Right forelimb (tissue), 1 donor: ENCODE data around the gene RASAL3.

Source experiments
- DNase-seq: peaks from one replicate; pipeline ENCODE4 v3.0.0-alpha.2; 2018

Gene RASAL3

DNA sequence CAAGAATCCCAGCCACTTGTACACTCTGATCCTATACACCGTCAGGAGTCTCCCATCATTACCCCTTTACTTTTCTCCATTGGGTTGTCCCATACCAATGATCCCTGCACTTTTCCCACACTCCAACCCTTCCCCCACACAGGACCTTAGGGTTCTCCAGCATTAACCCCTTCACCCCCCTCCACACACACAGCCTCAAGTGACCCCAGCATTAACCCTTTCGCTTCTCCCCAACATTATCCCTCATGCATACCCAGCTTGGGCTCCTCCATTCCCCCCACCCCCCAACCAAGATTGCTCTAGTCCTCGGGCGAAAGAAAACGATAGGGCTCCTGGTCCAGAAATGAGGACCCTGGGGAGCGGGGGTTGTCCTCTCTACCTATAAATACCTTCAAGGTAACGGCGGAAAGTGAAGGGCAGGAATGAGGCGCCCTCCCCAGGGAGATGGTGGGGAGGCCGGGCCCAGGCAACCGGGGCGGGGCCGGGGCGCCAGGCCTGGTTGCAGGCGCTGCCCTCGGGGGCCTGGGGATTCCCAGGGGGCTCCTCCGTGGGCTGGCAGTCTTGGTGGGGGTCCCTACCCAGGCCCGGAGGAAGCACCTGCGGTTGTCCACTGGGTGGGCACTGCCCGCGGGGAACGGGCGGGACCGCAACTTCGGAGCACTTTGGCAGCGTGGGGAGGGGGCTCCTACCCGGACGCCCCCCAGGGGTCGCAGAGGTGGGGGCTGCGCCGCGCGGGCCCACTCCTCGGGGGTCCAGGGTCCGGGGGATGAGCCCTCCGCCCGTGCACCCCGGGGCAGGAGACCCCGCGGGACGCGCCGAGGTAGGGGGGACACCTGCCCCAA lies 15.3 kb downstream of the RASAL3 start:
- no peak for DNase-seq

DNA sequence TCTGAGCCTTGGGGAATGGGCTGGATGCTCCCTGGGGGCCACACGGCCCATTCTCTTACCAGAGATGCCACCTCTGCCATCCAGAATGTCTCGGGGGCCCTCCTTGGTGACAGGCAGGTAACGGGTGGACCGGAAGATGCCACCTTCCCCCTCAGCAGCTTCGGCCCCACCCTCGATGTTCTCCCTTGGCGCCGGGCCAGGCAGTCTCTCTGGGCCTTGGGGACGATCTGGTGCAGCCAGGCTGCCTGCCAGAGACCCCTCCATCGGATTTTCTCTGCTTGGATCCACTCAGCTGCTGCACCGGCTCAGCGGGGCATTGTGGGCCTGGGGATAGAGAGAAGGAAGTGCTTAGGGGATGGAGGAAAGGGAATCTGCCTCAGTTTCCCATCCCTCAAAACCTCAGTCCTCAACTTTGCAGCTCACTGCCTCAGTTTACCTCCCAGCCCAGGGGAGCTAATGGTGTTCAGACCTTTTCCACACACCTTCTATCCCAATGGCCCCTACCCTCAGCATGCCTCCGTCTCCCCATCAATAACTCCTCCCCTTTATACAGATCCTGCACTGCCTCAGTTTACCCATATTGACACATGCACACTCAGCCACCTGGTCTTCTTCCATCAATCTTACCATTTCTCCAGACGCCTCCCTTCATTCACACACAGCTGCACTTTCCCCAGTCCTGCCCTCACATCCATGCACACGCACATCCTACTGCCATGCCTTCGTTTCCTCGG lies 16.1 kb downstream of the RASAL3 start:
- no peak for DNase-seq

DNA sequence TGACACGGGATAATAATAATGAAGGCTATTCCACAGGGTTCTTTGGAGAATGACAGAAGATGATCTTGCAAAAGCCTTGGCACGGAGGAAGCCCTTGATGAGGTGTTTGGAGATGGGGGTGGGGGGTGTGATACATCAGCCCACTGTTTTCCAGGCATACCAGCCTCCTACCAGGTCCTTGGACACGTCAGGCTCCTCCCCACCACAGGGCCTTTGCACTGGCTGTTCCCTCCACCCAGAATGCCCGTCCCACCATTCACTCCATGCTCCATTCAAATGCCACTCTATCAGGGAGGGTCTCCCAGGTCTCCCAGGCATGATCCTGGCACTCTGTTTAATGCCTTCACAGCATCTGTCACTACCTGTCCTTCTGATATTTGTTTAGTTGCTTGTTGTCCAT lies 17.3 kb downstream of the RASAL3 start:
- no peak for DNase-seq

DNA sequence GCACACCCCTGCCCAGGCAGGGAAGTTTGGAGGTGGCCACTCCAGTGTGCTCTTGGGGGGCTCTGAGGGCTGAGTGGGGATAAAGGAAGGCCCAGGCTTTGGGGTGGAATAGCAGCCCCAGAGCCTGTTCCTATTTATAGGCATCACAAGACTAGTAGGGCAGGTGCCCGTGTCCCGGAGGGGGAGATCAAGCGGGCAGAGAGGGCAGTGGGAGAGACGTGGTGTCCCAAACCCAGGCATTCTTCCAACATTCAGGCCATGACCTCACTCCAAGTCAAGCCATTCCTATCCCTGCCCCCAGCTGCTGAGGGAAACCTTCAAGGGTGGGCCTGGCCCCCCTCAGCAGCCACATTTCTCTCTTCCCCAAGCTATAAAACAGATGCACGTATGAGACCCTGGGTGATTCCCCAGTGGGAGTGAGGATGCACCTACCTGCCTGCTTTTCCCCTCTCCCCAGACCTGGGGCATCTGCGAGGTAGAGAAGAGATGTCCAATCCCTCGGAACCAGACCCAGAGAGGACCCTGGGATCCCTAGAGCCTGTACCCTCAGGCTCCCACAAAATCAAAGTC lies 18.5 kb downstream of the RASAL3 start:
- no peak for DNase-seq

DNA sequence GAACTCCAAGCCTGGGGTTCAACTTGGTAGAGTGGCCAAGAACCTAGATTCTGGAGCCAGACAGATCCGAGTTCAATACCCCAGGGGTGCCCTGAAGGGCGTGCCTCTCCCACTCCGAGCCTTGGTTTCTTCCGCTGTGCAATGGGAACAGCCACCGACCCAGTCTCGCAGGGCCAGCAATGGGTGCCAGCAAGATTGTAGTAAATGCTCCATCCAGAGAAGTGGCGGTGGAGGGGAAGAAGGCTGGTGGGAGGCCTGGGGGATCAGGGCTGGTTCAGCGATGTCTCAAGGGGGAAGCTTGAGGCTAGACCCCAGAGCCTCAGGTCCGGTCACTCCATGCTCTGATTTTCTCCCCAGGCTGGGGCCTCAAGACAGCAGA lies 19.1 kb downstream of the RASAL3 start:
- DNase-seq: no peak

DNA sequence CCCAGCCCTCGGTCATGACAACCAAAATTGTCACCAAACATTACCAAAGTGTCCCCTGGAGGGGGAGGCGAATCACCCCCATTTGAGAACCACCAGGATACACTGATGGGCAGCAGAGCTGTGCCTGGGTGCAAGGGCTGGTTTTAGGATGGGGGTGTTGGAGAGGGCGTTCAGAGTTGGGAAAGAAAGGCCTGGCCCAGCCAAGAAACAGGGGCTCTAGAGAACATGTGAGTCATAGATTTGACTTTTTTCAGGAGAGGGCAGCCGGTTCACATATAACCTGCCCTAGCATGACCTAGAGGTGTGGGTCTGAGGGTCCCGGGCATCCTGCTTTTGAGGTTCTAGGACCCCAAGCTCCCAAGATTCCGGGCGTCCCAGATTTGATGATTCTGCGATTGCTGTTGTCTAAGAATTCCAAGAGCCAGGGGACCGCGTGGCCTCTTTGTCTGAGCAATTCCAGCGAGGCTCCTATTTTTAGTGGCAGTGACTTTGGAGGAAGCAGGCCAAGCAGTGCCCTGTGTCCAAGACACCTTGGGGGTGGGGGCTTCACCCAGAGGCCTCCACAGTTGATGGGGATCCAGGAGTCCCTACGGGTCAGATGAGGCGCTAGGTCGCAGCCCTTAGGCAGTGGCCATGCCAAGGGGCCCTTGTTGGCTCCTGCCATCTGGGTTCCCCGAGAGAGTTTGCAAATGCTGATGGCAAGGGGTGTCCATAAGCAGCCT lies 19.7 kb downstream of the RASAL3 start:
- no peak for DNase-seq

DNA sequence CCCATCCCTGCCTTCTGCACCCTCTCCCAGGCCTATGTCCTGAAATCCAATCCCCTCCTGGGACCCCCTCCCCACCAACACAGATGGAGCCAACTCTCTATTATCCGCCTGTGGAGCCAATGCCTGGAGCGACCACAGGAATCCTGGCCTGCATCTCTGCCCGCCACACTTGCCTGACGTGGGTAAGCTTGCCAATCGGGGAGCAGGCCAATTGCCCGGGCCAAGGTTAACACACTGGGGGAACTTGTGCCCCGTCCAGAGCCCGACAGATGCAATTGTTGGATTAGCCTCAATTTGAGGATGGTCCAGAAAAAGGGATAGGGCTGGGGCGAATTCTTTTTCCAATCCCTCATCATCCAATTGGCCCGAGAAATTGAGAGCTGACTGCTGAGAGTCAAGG lies 20.5 kb downstream of the RASAL3 start:
- DNase-seq: no peak

DNA sequence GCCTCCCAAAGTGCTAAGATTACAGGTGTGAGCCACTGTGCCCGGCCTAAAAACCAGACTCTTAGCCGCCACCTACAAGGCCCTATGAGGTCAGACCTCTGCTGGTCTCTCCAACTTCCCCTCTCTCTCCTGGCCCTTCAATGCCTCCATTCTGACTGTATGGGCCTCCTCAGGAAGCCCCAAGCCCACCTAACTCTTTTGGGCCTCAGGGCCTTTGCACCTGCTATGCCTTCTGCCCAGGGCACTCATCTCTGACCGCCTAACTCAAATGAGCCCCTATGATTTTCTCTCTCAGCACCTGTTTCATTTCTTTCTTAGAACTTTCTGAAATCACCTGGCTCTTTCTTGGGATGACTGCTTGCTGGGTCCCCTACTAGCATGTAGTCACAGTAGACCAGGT lies 21.0 kb downstream of the RASAL3 start:
- no peak for DNase-seq

DNA sequence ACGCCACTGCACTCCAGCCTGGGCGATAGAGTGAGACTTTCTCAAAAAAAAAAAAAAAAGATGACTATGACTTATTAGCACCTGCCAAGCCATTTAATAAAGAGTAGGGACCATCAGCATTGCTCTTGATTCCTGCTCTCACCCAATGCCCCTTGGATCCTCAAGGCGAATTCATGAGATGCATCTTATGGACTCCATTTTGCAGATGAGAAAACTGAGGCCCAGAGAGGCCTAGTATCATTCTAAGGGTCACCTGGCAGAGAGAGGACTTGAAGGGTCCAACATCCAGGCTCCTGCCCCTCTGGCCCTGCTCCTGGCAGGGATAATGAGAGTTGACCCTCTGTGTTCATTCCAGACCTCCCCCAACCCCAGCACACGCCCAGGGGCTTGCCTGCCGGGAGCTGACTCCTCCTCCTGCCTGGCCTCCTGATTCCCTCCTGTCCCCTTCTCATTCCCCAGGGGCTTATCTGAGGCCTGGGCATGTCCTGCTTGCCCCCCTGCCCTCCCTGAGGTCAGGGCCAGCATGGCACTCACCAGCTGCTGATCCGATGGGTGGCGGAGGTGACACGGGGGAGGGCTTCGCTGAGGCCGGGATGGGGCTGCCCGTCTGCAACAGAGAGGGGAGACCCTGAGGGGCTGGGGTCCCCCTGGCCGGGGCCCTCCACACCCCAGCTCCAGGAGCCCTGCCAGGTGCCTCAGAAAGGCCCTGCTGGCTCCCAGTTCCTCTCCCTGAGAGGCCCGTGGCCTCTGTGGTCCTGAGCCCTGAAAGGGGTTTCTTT lies 22.0 kb downstream of the RASAL3 start:
- DNase-seq: no peak

DNA sequence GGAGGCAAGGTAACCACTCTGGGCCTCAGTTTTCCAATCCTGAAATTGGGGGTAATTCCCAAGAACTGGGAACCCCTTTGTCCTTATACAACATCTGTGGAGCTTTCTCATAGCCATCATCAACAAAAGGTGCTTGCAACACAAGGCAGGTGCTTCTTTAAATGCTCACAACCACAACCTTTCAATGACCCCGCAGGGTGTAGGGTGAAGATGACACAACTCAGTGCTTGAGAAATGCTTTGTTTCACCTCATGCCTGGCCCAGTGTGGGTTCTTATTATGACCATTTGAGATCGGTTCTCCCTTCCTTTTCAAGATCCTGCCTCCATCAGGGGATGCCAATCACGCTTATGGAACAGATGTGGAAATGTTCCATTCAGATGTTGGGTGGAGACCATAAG lies 23.0 kb downstream of the RASAL3 start:
- no peak for DNase-seq

DNA sequence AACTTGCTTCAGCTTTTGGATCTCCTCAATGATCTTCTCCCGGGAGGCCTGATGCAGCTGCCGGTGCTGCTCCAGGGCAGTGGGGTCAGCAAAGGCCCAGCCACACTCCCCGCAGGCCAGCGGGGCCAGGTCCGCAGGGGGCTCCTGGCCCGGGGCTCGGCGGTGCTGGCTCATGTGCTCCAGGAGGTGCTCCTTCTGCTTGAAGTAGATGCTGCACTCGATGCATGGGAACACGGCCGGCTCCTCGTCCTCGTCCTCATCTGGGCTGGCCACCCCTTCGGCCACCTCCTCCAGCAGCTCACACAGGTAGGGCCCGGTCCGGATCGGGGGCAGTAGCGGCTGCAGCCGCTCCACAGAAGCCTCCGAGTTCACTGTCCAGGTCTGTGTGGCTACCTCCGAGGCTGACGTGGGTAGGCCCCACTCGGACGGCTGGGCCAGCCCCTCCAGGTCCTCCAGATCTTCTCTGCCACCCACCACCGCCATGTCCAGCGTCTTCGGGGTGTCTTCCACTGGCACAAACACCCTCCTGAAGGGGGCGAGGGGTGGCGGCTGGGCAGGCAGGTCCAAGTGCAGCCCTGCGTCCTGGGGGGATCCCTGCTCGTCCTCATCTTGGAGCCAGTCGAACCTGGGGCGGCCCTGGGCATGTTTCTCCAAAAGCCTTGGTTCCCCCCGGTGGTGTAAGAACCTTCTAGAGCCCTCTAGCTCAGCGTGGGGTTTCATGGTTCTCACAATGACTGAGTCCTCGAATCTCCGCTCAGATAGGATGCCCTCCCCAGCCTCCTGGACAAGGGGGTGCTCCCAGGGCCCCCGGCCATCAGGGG lies 24.3 kb downstream of the RASAL3 start:
- DNase-seq: no peak

DNA sequence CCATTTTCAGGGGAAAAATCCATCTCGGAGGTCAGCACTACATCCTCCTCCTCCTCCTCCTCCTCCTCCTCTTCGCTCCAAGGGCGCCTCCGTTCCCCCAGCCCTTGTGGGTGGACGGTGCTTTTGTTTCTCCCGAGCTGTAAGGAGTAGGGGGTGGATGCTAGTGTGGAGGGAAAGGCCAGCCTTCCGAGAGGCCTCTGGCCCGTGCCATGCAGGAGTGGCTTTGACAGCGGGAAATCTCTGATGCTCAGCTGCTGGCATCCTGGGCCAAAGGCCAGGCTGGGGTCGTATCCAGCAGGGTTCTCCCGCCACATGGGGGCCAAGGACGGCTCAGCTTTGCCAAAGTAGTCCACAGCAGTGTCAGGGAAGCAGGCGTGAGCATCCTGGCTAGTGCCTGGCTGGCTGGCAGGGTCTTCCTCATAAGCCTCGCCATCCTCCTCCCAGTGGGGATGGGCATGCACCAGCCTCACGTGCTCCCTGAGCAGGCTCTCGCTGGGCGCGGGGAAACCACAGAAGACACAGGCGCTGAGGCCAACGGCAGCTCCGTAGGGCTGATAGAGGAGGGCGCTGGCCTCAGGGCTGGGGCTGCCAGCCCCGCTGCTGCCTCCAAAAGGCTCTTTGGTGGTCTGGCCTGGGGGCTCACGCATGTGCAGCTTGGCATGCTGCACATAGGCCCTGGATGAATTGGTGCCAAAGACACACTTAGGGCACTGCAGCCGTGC lies 25.1 kb downstream of the RASAL3 start:
- DNase-seq: no peak

DNA sequence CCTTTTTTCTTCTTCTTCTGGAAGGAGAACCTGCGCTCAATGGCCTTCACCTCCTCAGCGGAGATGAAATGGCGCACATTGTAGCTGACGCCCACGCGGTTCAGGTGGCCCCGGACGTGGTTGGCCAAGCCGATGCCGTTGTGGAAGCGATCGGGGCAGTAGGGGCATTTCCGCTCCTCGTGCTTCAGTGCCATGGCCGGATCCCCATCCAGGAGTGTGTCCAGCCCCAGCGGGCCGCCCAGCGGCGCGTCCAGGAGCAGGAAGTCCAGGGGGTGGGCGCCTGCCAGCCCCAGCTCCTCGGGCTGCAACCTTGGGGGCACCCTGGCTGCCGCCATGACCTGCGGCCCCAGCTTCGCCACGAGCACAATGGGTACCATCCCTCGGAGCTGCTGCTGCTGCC lies 25.8 kb downstream of the RASAL3 start:
- no peak for DNase-seq

DNA sequence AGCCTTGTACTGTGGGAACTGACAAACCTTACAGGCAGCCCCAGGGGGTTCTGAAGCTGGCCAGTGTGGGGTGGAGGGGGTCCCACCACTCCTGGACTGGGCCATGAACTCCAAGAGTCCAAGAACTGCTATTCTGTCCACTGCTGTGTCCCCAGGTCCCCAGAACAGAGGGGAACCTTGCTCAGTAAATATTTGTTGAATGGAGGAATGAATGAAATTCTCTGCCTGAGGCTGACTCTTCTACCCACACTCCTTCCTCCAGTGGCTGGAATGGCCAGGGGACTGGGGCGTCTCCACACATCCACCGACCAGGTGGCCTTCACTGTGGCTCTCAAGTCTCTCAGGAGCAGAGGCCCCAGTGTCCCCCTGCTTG lies 26.2 kb downstream of the RASAL3 start:
- no peak for DNase-seq

DNA sequence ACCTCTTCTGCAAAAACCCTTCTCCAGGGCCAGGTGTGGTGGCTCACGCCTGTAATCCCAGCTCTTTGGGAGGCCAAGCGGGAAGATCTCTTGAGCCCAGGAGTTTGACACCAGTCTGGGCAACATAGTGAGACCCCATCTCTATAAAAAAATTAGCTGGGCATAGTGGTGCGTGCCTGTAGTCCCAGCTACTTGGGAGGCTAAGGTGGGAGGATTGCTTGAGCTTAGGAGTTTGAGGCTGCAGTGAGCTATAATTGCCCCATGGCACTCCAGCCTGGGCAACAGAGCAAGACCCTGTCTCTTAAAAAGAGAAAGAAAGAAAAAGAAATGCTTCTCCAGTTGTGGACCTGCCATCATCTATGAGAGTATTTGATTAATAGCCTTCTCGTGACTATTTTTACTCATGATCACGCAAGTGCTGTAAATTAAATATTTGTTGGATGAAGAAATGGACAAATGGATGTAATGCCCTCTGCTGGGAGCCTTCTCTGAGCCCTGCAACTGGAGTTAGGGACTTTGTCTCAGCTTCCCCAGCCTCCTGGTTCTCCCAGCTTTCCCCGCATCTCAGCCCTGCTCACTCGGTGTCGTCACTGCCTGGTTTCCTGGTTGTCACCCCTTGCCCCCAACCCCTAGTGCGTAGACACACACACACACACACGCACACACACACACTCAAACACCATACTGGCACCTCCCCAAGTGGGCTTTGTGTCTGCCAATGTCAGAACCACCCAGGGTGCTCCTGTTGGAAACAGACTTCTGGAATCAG lies 26.8 kb downstream of the RASAL3 start:
- DNase-seq: no peak

DNA sequence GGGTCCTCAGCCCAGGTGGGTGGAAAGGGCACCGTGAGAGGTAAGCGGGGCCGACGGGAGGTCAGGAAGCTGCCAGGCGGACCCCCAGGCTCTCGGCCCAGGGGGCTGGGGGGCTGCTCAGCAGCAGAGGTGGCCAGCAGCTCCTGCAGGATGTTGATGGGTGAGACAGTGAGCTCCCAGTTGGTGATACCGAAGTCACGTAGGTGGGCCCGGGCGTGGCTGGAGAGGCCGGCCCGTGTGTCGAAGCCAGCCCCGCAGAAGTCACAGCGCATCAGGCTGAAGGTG lies 27.6 kb downstream of the RASAL3 start:
- no peak for DNase-seq

DNA sequence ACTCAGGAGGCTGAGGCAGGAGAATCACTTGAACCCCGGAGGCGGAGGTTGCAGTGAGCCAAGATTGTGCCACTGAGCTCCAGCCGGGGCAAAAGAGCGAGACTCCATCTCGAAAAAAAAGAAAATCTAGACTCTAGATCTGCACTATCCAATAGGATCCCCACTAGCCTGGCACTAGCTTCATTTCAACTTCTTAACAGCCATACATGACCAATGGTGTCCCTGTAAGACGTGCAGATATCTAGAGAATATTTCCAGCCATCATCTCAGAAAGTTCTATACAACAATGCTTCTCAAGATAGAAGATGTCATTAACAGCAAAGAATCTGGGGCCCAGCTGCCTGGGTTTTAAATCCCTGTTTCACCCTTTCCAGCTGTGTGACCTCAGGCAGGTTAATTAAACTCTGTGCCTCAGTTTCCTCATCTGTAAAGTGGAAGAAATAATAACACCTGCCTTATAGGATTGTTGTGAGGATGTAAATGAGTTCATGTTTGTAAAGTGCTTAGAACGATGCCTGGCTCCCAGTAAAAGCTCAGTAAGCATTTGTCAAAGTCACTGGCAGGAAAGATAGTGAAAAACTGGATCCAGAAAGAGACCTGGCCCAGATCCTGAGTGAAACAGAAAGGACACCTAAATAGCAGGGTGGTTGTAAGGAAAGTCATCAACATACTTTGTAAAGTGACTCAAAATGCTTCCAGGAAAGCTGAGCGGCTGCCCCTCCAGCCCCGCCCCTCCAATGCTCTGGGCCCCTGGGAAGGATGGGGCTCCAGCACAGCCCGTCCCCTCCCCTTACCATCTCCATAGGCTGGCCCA lies 28.1 kb downstream of the RASAL3 start:
- no peak for DNase-seq

DNA sequence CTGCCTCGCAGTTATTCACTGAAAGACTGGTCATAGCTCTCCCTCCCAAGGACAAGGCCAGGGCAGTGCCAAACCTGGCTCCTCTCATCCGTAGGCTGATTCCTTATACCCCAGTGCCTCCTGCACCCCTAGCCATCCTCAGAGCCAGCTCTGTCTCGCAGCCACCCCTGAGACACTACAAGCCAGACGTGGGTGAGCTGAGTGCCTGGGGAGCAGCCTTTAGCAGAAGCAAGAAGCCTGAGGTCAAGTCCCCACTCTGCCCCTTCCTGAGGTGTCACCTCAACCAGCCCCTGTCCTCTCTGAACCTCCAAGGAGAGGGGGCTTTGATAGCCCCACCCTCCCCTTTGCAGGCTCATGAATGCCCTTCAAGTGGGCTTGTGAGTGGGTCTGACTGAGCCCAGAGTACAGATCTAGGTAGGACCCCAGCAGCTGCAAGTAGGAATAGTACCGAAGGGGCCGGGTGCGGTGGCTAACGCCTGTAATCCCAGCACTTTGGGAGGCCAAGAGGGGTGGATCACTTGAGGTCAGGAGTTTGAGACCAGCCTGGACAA lies 30.8 kb downstream of the RASAL3 start:
- no peak for DNase-seq
